Suprapubic skin (tissue), 4 donors: Measurements from ENCODE around the gene B3GNT5. TPM values are rescaled to one million over a fixed set of nuclear protein-coding genes. Genes with fewer than 3 reads are reported as not detected.

Experiments used
- DNase-seq, 2 donors: peaks; one replicate each; pipeline ENCODE4 v3.0.0-alpha.2; 2019; ENCODE audit warnings: low spot score in 2 of 2
- H3K27ac ChIP-seq: fragments of 200-600 bp; sonication (generic); one replicate; pipeline ENCODE4 v1.5.1; 2019
- H3K27me3 ChIP-seq: fragments of 200-600 bp; sonication (generic); one replicate; pipeline ENCODE4 v1.5.1; 2019
- H3K36me3 ChIP-seq: fragments of 200-600 bp; sonication (generic); one replicate; pipeline ENCODE4 v1.5.1; 2019
- H3K4me1 ChIP-seq: fragments of 200-600 bp; sonication (generic); one replicate; pipeline ENCODE4 v1.5.1; 2019
- H3K4me3 ChIP-seq: fragments of 200-600 bp; sonication (generic); one replicate; pipeline ENCODE4 v1.5.1; 2019; ENCODE audit warnings: mild to moderate bottlenecking
- H3K9me3 ChIP-seq: fragments of 200-600 bp; sonication (generic); one replicate; pipeline ENCODE4 v1.5.1; 2019
- EP300 ChIP-seq: sonication (generic); formaldehyde crosslinking; IDR thresholded peaks from one replicate; pipeline ENCODE4 v1.6.1; 2017; ENCODE audit warnings: antibody characterized with exemption
- POLR2A ChIP-seq, 2 donors: fragments of 450-650 bp; IDR thresholded peaks; one replicate each; pipeline ENCODE4 v1.6.1; 2017; ENCODE audit warnings: antibody characterized with exemption in 2 of 2, mild to moderate bottlenecking in 2 of 2, moderate library complexity in 2 of 2
- POLR2AphosphoS5 ChIP-seq, 3 donors: sonication (generic); formaldehyde crosslinking; IDR thresholded peaks; one replicate each; pipeline ENCODE4 v1.6.1; 2017; ENCODE audit warnings: antibody characterized with exemption in 3 of 3
- WGBS: methylation state at CpG from one replicate; pipeline ENCODE4 v1.1.5; 2018; 5-methylcytosine and 5-hydroxymethylcytosine counted together
- total RNA-seq, 4 donors: library from RNA; depleted of rRNA; stranded (reverse); fragments of >200 nt; gene quantifications; one replicate each; pipeline ENCODE4 v1.1.0, GENCODE V29; 2016
- TF ChIP-seq, protein P1 (sequence below), 2 donors: fragments of 200-600 bp in 1 of 2; fragments of 450-650 bp in 1 of 2; sonication (generic) in 1 of 2; IDR thresholded peaks; one replicate each; pipeline ENCODE4 v1.5.1; 2016 to 2019; ENCODE audit warnings: antibody characterized with exemption in 2 of 2, mild to moderate bottlenecking in 1 of 2, moderate library complexity in 1 of 2

The B3GNT5 gene
- total RNA-seq, 4 donors from 2014 or later = 14.6 to 30.8 (median 27.5) TPM

DNA sequence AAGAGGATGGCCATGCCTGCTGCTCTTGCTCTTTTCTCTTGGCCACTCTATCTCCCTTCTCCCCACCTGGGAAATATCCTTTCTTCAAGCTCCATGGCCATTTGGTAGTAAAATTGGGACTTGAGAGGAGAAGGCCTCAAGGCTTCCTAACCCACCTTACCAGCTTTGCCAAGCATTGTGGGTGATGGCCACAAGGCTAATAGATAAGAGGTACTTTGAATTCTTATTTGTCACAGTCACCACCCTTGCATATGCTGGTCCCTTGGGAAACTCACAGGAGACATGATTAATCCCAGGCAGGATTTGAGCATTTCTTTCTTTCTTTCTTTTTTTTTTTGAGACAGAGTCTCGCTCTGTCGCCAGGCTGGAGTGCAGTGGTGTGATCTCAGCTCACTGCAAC lies 37.2 kb downstream of the B3GNT5 start:
- peaks cover 30% of the 10 kb centered on the region for H3K4me1 ChIP-seq
- no peaks in the 10 kb centered on the region for H3K9me3 ChIP-seq
- DNase-seq = no peak
- 100% methylated on average over 2 of the region's 2 CpGs for WGBS
- H3K27ac ChIP-seq = no peak overlapping the region
- no peaks in the 10 kb centered on the region for H3K27me3 ChIP-seq
- no peak overlapping the region for H3K4me3 ChIP-seq
- TF ChIP-seq, protein P1, sequence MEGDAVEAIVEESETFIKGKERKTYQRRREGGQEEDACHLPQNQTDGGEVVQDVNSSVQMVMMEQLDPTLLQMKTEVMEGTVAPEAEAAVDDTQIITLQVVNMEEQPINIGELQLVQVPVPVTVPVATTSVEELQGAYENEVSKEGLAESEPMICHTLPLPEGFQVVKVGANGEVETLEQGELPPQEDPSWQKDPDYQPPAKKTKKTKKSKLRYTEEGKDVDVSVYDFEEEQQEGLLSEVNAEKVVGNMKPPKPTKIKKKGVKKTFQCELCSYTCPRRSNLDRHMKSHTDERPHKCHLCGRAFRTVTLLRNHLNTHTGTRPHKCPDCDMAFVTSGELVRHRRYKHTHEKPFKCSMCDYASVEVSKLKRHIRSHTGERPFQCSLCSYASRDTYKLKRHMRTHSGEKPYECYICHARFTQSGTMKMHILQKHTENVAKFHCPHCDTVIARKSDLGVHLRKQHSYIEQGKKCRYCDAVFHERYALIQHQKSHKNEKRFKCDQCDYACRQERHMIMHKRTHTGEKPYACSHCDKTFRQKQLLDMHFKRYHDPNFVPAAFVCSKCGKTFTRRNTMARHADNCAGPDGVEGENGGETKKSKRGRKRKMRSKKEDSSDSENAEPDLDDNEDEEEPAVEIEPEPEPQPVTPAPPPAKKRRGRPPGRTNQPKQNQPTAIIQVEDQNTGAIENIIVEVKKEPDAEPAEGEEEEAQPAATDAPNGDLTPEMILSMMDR (IDR thresholded peaks at IDR 0.05) = no peak
- no peak for TF ChIP-seq POLR2AphosphoS5 (IDR thresholded peaks at IDR 0.05)
- TF ChIP-seq EP300 = no peak
- no peak for TF ChIP-seq POLR2A (IDR thresholded peaks at IDR 0.05)
- no peaks in the 10 kb centered on the region for H3K36me3 ChIP-seq

- Histone ChIP-seq H3K4me1 (peaks cover 27% of the 10 kb centered on the region), H3K27ac (peak overlapping the region; percentile 29), H3K27me3 (no peaks in the 10 kb centered on the region), H3K9me3 (no peaks in the 10 kb centered on the region), H3K36me3 (no peaks in the 10 kb centered on the region), H3K4me3 (no peak overlapping the region)
- WGBS = 44% methylated on average over 4 of the region's 4 CpGs
- no peak for DNase-seq
- TF ChIP-seq POLR2AphosphoS5 (IDR thresholded peaks at IDR 0.05) = no peak
- no peak for TF ChIP-seq POLR2A (IDR thresholded peaks at IDR 0.05)
- TF ChIP-seq, protein P1 (IDR thresholded peaks at IDR 0.05) = no peak
- TF ChIP-seq EP300 = no peak
Observed at GRCh38 chr3:183291497-183292031, 38.5 kb downstream of the B3GNT5 start.

DNA sequence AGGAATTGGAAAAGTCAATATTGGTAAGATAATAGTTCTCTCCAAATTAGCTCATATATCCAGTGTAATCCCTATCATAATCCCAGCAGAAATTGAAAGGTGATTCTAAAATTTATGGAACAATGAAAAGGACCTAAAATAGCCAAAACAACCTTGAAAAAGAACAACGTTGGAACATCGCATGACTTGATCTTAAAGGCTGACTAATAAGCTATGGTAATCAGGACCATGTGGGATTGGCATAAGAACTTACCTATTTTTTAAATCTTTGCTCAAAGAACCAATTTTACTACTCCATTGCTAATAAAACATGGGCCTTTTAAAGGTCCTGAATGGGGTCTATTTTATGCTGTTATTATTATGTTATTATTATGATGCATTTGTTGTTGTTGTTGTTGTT lies 40.9 kb downstream of the B3GNT5 start:
- 81% methylated on average over 2 of the region's 2 CpGs for whole genome bisulfite sequencing
- Histone ChIP-seq H3K27me3 (no peaks in the 10 kb centered on the region), H3K4me1 (peaks cover 26% of the 10 kb centered on the region), H3K27ac (no peak overlapping the region), H3K36me3 (no peaks in the 10 kb centered on the region), H3K9me3 (no peaks in the 10 kb centered on the region), H3K4me3 (no peak overlapping the region)
- TF ChIP-seq POLR2A (IDR thresholded peaks at IDR 0.05) (no peak), POLR2AphosphoS5 (IDR thresholded peaks at IDR 0.05) (no peak), EP300 (no peak)
- TF ChIP-seq, protein P1 (IDR thresholded peaks at IDR 0.05) = no peak
- DNase-seq = no peak

GRCh38 chr3:183295211-183295610 lies 42.2 kb downstream of the B3GNT5 start:
- no peaks in the 10 kb centered on the region for H3K27me3 ChIP-seq
- peak overlapping the region; percentile 64 for H3K27ac ChIP-seq
- peaks cover 29% of the 10 kb centered on the region for H3K4me1 ChIP-seq
- WGBS = 25% methylated on average over 3 of the region's 3 CpGs
- DNase-seq = peak in 1 of 2 donors; percentile 67
- no peaks in the 10 kb centered on the region for H3K9me3 ChIP-seq
- no peaks in the 10 kb centered on the region for H3K36me3 ChIP-seq
- TF ChIP-seq POLR2A (IDR thresholded peaks at IDR 0.05) (no peak), POLR2AphosphoS5 (IDR thresholded peaks at IDR 0.05) (peak in 2 of 3 donors; percentile 52 to 81), EP300 (no peak)
- TF ChIP-seq, protein P1 (IDR thresholded peaks at IDR 0.05) = no peak
- H3K4me3 ChIP-seq = no peak overlapping the region

GRCh38 chr3:183296944-183297343 lies 43.9 kb downstream of the B3GNT5 start:
- no peak for TF ChIP-seq EP300
- TF ChIP-seq POLR2AphosphoS5 (IDR thresholded peaks at IDR 0.05) = no peak
- no peak for TF ChIP-seq POLR2A (IDR thresholded peaks at IDR 0.05)
- TF ChIP-seq, protein P1 (IDR thresholded peaks at IDR 0.05) = no peak
- Histone ChIP-seq H3K27ac (no peak overlapping the region), H3K4me3 (no peak overlapping the region), H3K9me3 (no peaks in the 10 kb centered on the region), H3K27me3 (no peaks in the 10 kb centered on the region), H3K36me3 (no peaks in the 10 kb centered on the region), H3K4me1 (peaks cover 30% of the 10 kb centered on the region)
- 97% methylated on average over 11 of the region's 12 CpGs for WGBS
- DNase-seq = no peak
